Measurements from ENCODE around the gene GPHN. TPM values are rescaled to one million over a fixed set of nuclear protein-coding genes. Genes with fewer than 3 reads are reported as not detected.

GPHN gene
- total and polyA plus RNA-seq, 2 of the 4 experiments (the other 2 are of a cell fraction), result 8.0 to 8.1 TPM

GRCh38 chr14:66850258-66850888 lies 342.4 kb downstream of the GPHN start:
- H2BK5ac ChIP-seq (ENCODE audit: low read depth, low read length, poor library complexity, severe bottlenecking), result no peak overlapping the region
- no peak overlapping the region for H2BK15ac ChIP-seq (ENCODE audit: low read depth, low read length)
- H3K4ac ChIP-seq (ENCODE audit: low read depth, low read length), result no peak overlapping the region
- no CpG with 5 or more reads among the region's 4 CpGs for WGBS, 2 experiments (ENCODE audit: extremely low coverage in 2 of 2, insufficient read length in 1 of 2)
- no peaks in the 10 kb centered on the region for H4K20me1 ChIP-seq (ENCODE audit: insufficient read depth, low read length)
- BruUV-seq (replicated peaks), result no TSS peak
- DNase-seq (no peak), ATAC-seq (ENCODE audit: low read depth) (no peak)
- H3K9me1 ChIP-seq (ENCODE audit: insufficient read depth, low read length), result no peaks in the 10 kb centered on the region
- no peak overlapping the region for H2AK9ac ChIP-seq (replicated peaks; ENCODE audit: low read depth, low read length, poor library complexity)
- H3K23ac ChIP-seq (ENCODE audit: low read depth, low read length), result no peak overlapping the region
- no peak overlapping the region for H3K4me3 ChIP-seq (ENCODE audit: insufficient read depth, low read depth, low read length)
- no peak overlapping the region for H4K91ac ChIP-seq (ENCODE audit: insufficient read depth, low read depth, low read length)
- H3K4me2 ChIP-seq (ENCODE audit: low read depth, low read length), result no peak overlapping the region
- no peaks in the 10 kb centered on the region for H3K79me1 ChIP-seq (ENCODE audit: low read depth in 1 of 2, low read length in 2 of 2)
- intact Hi-C loops (cut with micrococcal nuclease), result no loop called here
- no peak overlapping the region for H4K5ac ChIP-seq (ENCODE audit: low read depth, low read length)
- H3K9me3 ChIP-seq (ENCODE audit: control insufficient read depth, insufficient read depth, low read length), result no peaks in the 10 kb centered on the region
- H3K18ac ChIP-seq (ENCODE audit: low read depth, low read length), result no peak overlapping the region
- no peak overlapping the region for H3K27ac ChIP-seq (ENCODE audit: insufficient read depth, low read length)
- H3K56ac ChIP-seq (ENCODE audit: extremely low read depth, insufficient read depth, low read length), result no peak overlapping the region
- H4K8ac ChIP-seq (ENCODE audit: low read depth in 2 of 2, low read length in 2 of 2), result no peak overlapping the region
- no peaks in the 10 kb centered on the region for H3K36me3 ChIP-seq (ENCODE audit: control insufficient read depth, insufficient read depth, low read length)
- POLR2A ChIA-PET (ENCODE audit: unreplicated experiment), result no interaction called here
- dilution Hi-C loops (cut with HindIII; ENCODE audit: low sequenced_read_pairs, unreplicated experiment), result no loop called here
- H2AFZ ChIP-seq (replicated peaks; ENCODE audit: low read length, poor library complexity), result no peak overlapping the region
- CTCF ChIA-PET, result interaction anchor here (0.6 kb wide), 2 partner anchors 45 to 169 kb away, joined by 3 to 11 read pairs; no protein-coding TSS in a partner anchor
- TF ChIP-seq RFX5 (IDR thresholded peaks at IDR 0.05; ENCODE audit: low read depth, low read length), result no peak
- no peak for TF ChIP-seq RAD21 (IDR thresholded peaks at IDR 0.05; ENCODE audit: low read length)
- no peak for TF ChIP-seq CHD1 (IDR thresholded peaks at IDR 0.05; ENCODE audit: low read depth, low read length)
- no peak for TF ChIP-seq ELK1 (IDR thresholded peaks at IDR 0.05; ENCODE audit: borderline replicate concordance, low read depth, low read length)
- TF ChIP-seq MAFK (IDR thresholded peaks at IDR 0.05; ENCODE audit: low read depth, low read length), result no peak
- no peak for TF ChIP-seq BHLHE40 (IDR thresholded peaks at IDR 0.05; ENCODE audit: low read depth, low read length)
- no peak for TF ChIP-seq SMC3 (IDR thresholded peaks at IDR 0.05; ENCODE audit: low read depth, low read length)
- no peak for TF ChIP-seq NFE2L2 (IDR thresholded peaks at IDR 0.05; ENCODE audit: low read depth, low read length)
- H2AK5ac ChIP-seq (ENCODE audit: low read depth, low read length), result no peak overlapping the region
- in situ Hi-C loops (cut with MboI; ENCODE audit: low sequenced_read_pairs), result no loop called here
- H2BK120ac ChIP-seq (ENCODE audit: low read depth, low read length), result no peak overlapping the region
- H3K9ac ChIP-seq (ENCODE audit: low read depth, low read length), result no peak overlapping the region
- no peaks in the 10 kb centered on the region for H3K4me1 ChIP-seq (ENCODE audit: control insufficient read depth, insufficient read depth, low read length)
- H2BK20ac ChIP-seq (ENCODE audit: low read depth, low read length), result no peak overlapping the region
- H3K27me3 ChIP-seq (ENCODE audit: control insufficient read depth, insufficient read depth, low read length), result no peaks in the 10 kb centered on the region
- H3K14ac ChIP-seq (replicated peaks; ENCODE audit: low read depth, low read length), result no peak overlapping the region
